Breast epithelium (tissue), 3 donors: ENCODE results near the gene F12.

Experiments used
- POLR2A ChIP-seq: fragments of 450-650 bp; IDR thresholded peaks from one replicate; pipeline ENCODE4 v1.6.1; 2016; ENCODE audit warnings: antibody characterized with exemption, mild to moderate bottlenecking, moderate library complexity
- POLR2AphosphoS5 ChIP-seq, 3 donors: sonication (generic); formaldehyde crosslinking; IDR thresholded peaks; one replicate each; pipeline ENCODE4 v1.6.1; 2017; ENCODE audit warnings: antibody characterized with exemption in 3 of 3
- TF ChIP-seq, protein P1 (sequence below), 3 donors: fragments of 450-650 bp; IDR thresholded peaks; one replicate each; pipeline ENCODE4 v1.5.1; 2016 to 2017; ENCODE audit warnings: antibody characterized with exemption in 3 of 3, mild to moderate bottlenecking in 3 of 3, moderate library complexity in 3 of 3

DNA sequence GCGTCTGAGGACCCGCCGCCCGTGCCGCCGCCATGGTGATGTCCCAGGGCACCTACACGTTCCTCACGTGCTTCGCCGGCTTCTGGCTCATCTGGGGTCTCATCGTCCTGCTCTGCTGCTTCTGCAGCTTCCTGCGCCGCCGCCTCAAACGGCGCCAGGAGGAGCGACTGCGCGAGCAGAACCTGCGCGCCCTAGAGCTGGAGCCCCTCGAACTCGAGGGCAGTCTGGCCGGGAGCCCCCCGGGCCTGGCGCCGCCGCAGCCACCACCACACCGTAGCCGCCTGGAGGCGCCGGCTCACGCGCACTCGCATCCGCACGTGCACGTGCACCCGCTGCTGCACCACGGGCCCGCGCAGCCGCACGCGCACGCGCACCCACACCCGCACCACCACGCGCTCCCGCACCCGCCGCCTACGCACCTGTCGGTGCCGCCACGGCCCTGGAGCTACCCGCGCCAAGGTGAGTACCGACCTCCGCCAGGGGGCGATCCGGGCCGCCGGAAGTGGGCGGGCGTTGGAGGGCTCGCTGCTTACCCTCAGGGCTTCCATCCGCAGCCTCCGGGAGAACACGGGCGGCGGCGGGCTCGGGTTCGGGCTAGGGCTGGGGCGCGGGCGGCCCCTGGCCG is 45.8 kb upstream of the F12 start:
- peak in 1 of 3 donors; percentile 15 for TF ChIP-seq POLR2AphosphoS5 (IDR thresholded peaks at IDR 0.05)
- TF ChIP-seq, protein P1, sequence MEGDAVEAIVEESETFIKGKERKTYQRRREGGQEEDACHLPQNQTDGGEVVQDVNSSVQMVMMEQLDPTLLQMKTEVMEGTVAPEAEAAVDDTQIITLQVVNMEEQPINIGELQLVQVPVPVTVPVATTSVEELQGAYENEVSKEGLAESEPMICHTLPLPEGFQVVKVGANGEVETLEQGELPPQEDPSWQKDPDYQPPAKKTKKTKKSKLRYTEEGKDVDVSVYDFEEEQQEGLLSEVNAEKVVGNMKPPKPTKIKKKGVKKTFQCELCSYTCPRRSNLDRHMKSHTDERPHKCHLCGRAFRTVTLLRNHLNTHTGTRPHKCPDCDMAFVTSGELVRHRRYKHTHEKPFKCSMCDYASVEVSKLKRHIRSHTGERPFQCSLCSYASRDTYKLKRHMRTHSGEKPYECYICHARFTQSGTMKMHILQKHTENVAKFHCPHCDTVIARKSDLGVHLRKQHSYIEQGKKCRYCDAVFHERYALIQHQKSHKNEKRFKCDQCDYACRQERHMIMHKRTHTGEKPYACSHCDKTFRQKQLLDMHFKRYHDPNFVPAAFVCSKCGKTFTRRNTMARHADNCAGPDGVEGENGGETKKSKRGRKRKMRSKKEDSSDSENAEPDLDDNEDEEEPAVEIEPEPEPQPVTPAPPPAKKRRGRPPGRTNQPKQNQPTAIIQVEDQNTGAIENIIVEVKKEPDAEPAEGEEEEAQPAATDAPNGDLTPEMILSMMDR (IDR thresholded peaks at IDR 0.05) = peak; percentile 46 to 68 (median 59)
- TF ChIP-seq POLR2A = no peak
